Natural killer cell (primary cell): ENCODE measurements around the gene OTOP2. TPM values are rescaled to one million over a fixed set of nuclear protein-coding genes. Genes with fewer than 3 reads are reported as not detected.

Experiments
- ATAC-seq, 3 donors: fragments of 150-1000 bp in 2 of 3; fragments of 200-7000 bp in 1 of 3; cut with Tn5 transposase; 1 replicate in 1 of 3; 2 replicates in 2 of 3; pipeline ENCODE4 v1.10.0; 2021; ENCODE audit warnings: mild to moderate bottlenecking in 2 of 3, moderate library complexity in 2 of 3
- DNase-seq, 2 donors: peaks; one replicate each; pipeline versions ENCODE4 v3.0.0 to v3.0.0-alpha.2; 2013 to 2021; ENCODE audit warnings: mixed read lengths in 1 of 2
- H3K27ac ChIP-seq: one replicate; pipeline ENCODE4 v1.5.1; 2013; ENCODE audit warnings: mild to moderate bottlenecking, low read length
- H3K27me3 ChIP-seq: one replicate; pipeline ENCODE4 v1.6.1; 2013; ENCODE audit warnings: low read length; ENCODE audit not compliant: control insufficient read depth, insufficient read depth
- H3K36me3 ChIP-seq: one replicate; pipeline ENCODE4 v1.6.1; 2013; ENCODE audit warnings: low read length; ENCODE audit not compliant: control insufficient read depth, insufficient read depth
- H3K4me1 ChIP-seq: one replicate; pipeline ENCODE4 v1.6.1; 2013; ENCODE audit warnings: low read length; ENCODE audit not compliant: control insufficient read depth, insufficient read depth
- H3K4me3 ChIP-seq: one replicate; pipeline ENCODE4 v1.5.1; 2013; ENCODE audit warnings: low read length
- H3K9me3 ChIP-seq: one replicate; pipeline ENCODE4 v1.6.1; 2013; ENCODE audit warnings: low read length; ENCODE audit not compliant: control insufficient read depth, insufficient read depth
- H3K27ac Mint-ChIP-seq, 2 donors: one replicate each; pipeline ENCODE4 v1.8.0; 2022; ENCODE audit warnings: mild to moderate bottlenecking in 2 of 2, mixed read lengths in 2 of 2, moderate library complexity in 1 of 2
- H3K27me3 Mint-ChIP-seq, 2 donors: one replicate each; pipeline ENCODE4 v1.8.0; 2022; ENCODE audit warnings: low read depth in 2 of 2, mixed read lengths in 2 of 2
- H3K36me3 Mint-ChIP-seq: one replicate; pipeline ENCODE4 v1.8.0; 2022; ENCODE audit warnings: mixed read lengths
- H3K4me1 Mint-ChIP-seq, 2 donors: one replicate each; pipeline ENCODE4 v1.8.0; 2022; ENCODE audit warnings: mixed read lengths in 2 of 2
- H3K4me3 Mint-ChIP-seq: one replicate; pipeline ENCODE4 v1.8.0; 2022; ENCODE audit warnings: mild to moderate bottlenecking, moderate library complexity, mixed read lengths
- H3K9me3 Mint-ChIP-seq, 2 donors: one replicate each; pipeline ENCODE4 v1.8.0; 2022; ENCODE audit warnings: mixed read lengths in 2 of 2
- WGBS: methylation state at CpG from one replicate; pipeline ENCODE4 v1.1.7; 2013; ENCODE audit warnings: missing lambda C conversion rate; ENCODE audit not compliant: insufficient coverage; 5-methylcytosine and 5-hydroxymethylcytosine counted together
- intact Hi-C: fragments of 100-400 bp; cut with micrococcal nuclease; formaldehyde crosslinking; loops from one replicate; pipeline ENCODE4 v1.14.2; 2022
- total RNA-seq, 4 donors: library from RNA; stranded (reverse); fragments of 120-200 nt in 1 of 4; gene quantifications; one replicate each; pipeline versions ENCODE4 v1.2.3 to v1.2.4, GENCODE V29; 2013 to 2022
- TF ChIP-seq, protein P1 (sequence below): fragments of 200-600 bp; IDR thresholded peaks from one replicate; pipeline ENCODE4 v1.8.0; 2022; ENCODE audit warnings: antibody characterized with exemption

The OTOP2 gene
- total RNA-seq, 3 donors from 2014 or later (not counting 1 experiment from before 2014, with no cell fraction given): not detected

- WGBS: 86% methylated on average over 1 of the region's 3 CpGs
- Mint-ChIP-seq H3K27ac (no peak overlapping the region), H3K36me3 (no peaks in the 10 kb centered on the region), H3K4me3 (no peak overlapping the region), H3K4me1 (peaks cover 5 to 17% of the 10 kb centered on the region in 2 donors), H3K9me3 (no peaks in the 10 kb centered on the region), H3K27me3 (peaks cover 5 to 28% of the 10 kb centered on the region in 2 donors)
- no peak for DNase-seq
- Histone ChIP-seq H3K4me1 (peaks cover 23% of the 10 kb centered on the region), H3K27ac (no peak overlapping the region), H3K9me3 (no peaks in the 10 kb centered on the region), H3K4me3 (no peak overlapping the region), H3K36me3 (no peaks in the 10 kb centered on the region), H3K27me3 (peaks cover 5% of the 10 kb centered on the region)
- ATAC-seq: no peak
- intact Hi-C loops: no loop called here
- TF ChIP-seq, protein P1, sequence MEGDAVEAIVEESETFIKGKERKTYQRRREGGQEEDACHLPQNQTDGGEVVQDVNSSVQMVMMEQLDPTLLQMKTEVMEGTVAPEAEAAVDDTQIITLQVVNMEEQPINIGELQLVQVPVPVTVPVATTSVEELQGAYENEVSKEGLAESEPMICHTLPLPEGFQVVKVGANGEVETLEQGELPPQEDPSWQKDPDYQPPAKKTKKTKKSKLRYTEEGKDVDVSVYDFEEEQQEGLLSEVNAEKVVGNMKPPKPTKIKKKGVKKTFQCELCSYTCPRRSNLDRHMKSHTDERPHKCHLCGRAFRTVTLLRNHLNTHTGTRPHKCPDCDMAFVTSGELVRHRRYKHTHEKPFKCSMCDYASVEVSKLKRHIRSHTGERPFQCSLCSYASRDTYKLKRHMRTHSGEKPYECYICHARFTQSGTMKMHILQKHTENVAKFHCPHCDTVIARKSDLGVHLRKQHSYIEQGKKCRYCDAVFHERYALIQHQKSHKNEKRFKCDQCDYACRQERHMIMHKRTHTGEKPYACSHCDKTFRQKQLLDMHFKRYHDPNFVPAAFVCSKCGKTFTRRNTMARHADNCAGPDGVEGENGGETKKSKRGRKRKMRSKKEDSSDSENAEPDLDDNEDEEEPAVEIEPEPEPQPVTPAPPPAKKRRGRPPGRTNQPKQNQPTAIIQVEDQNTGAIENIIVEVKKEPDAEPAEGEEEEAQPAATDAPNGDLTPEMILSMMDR: no peak
These were observed 53.7 kb downstream of the OTOP2 start for GRCh38 chr17:74977802-74978201.

- ATAC-seq: no peak
- 77% methylated on average over 3 of the region's 3 CpGs for WGBS
- no peaks in the 10 kb centered on the region for H3K9me3 Mint-ChIP-seq
- peaks cover 19% of the 10 kb centered on the region for H3K4me1 ChIP-seq
- no peaks in the 10 kb centered on the region for H3K9me3 ChIP-seq
- TF ChIP-seq, protein P1: no peak
- H3K27me3 ChIP-seq: peaks cover under 1% of the 10 kb centered on the region
- H3K4me1 Mint-ChIP-seq: peaks cover under 1 to 12% of the 10 kb centered on the region in 2 donors
- no peak overlapping the region for H3K27ac Mint-ChIP-seq
- no peaks in the 10 kb centered on the region for H3K36me3 Mint-ChIP-seq
- H3K4me3 Mint-ChIP-seq: no peak overlapping the region
- no peak overlapping the region for H3K4me3 ChIP-seq
- H3K36me3 ChIP-seq: no peaks in the 10 kb centered on the region
- no peak for DNase-seq
- H3K27me3 Mint-ChIP-seq: peaks cover 1 to 24% of the 10 kb centered on the region in 2 donors
- no peak overlapping the region for H3K27ac ChIP-seq
- intact Hi-C loops: no loop called here
These were observed 54.2 kb downstream of the OTOP2 start for GRCh38 chr17:74978240-74978639.

GRCh38 chr17:74979408-74980146 is 55.5 kb downstream of the OTOP2 start:
- 86% methylated on average over 17 of the region's 17 CpGs for WGBS
- Histone ChIP-seq H3K27me3 (no peaks in the 10 kb centered on the region), H3K27ac (no peak overlapping the region), H3K4me3 (no peak overlapping the region), H3K36me3 (no peaks in the 10 kb centered on the region), H3K9me3 (no peaks in the 10 kb centered on the region), H3K4me1 (peaks cover 18% of the 10 kb centered on the region)
- Mint-ChIP-seq H3K27me3 (peaks cover 0 to 21% of the 10 kb centered on the region in 2 donors), H3K9me3 (no peaks in the 10 kb centered on the region), H3K36me3 (no peaks in the 10 kb centered on the region), H3K27ac (no peak overlapping the region), H3K4me1 (peaks cover 0 to 12% of the 10 kb centered on the region in 2 donors), H3K4me3 (no peak overlapping the region)
- intact Hi-C loops: no loop called here
- ATAC-seq (no peak), DNase-seq (no peak)
- TF ChIP-seq, protein P1: no peak
